Inferior parietal cortex (tissue), 1 donor: ENCODE results near the gene SLC28A1.
"Not testable (repeated sequence)": the region's sequence is repeated elsewhere in the genome, so short reads cannot be mapped to it uniquely, and the experiment has no call there.

Source experiments
- DNase-seq: peaks from one replicate; pipeline ENCODE4 v3.0.0-alpha.2; 2016; ENCODE audit errors: extremely low spot score

SLC28A1 gene, protein sequence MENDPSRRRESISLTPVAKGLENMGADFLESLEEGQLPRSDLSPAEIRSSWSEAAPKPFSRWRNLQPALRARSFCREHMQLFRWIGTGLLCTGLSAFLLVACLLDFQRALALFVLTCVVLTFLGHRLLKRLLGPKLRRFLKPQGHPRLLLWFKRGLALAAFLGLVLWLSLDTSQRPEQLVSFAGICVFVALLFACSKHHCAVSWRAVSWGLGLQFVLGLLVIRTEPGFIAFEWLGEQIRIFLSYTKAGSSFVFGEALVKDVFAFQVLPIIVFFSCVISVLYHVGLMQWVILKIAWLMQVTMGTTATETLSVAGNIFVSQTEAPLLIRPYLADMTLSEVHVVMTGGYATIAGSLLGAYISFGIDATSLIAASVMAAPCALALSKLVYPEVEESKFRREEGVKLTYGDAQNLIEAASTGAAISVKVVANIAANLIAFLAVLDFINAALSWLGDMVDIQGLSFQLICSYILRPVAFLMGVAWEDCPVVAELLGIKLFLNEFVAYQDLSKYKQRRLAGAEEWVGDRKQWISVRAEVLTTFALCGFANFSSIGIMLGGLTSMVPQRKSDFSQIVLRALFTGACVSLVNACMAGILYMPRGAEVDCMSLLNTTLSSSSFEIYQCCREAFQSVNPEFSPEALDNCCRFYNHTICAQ

DNA sequence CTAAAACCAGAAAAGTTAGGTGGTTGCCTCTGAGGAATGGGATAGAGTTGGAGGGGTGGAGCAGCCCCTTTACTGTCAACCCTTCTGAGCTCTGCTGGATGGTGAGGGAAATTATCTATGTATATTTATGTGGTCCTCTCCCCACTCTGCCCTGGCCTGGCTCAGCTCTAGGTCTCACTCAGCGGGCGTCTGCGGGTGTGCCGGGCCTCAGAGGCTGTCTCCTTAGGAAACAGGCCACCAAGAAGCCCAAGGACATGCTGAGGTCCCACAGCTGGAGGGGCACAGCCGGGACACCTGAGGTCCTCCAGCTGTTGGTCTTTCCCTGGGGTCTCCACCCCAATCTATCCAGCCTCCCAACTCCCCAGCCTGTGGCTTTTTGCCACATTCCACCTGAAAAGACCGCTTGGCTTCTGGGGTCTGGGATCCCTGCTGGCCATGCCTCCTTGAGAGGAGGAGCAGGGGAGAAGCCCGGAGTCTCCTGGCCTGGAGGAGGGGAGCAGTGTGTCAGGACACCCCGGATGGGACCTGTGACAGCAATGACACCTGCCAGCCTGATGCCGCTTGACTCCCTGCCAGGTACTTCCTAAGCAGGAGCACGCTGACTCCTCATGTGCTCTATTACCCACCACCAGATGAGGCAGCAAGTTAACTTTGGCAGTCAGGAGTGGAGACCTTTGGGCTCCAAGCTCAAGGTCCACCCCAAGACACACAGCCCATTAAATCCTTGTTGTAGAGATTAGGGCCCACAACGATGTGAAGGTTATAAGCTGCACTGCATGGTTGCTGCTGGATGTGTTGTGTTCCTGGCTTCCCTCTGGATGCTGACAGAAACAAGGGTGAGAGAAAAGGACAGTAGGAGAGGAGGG is at the start of gene SLC28A1:
Gene SLC28A1 (plus strand): TSS at position 747 of the 866 bp plus-strand sequence. CDS start 3,099 bp downstream, outside the sequence.
- DNase-seq, result no peak

DNA sequence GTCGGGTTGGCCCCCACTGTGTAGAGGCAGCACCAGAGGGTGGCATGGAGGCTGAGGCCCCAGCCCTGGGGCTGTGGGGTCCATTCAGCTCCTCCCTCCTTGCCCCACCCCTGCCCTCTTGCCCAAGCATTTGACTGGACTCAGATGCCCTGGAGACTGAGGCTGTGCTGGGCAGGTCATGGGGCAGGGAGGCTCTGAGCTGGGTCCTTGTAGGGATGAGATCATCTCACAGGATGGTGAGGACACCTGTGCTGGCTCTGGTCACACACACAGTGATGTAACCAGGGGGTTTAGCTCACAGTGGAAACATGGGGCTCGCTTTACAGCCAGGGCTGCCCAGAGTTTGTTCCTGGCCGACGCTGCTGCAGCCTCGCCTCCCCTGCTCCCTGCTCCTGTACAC is 49.5 kb upstream of the SLC28A1 start:
- DNase-seq, result no peak

DNA sequence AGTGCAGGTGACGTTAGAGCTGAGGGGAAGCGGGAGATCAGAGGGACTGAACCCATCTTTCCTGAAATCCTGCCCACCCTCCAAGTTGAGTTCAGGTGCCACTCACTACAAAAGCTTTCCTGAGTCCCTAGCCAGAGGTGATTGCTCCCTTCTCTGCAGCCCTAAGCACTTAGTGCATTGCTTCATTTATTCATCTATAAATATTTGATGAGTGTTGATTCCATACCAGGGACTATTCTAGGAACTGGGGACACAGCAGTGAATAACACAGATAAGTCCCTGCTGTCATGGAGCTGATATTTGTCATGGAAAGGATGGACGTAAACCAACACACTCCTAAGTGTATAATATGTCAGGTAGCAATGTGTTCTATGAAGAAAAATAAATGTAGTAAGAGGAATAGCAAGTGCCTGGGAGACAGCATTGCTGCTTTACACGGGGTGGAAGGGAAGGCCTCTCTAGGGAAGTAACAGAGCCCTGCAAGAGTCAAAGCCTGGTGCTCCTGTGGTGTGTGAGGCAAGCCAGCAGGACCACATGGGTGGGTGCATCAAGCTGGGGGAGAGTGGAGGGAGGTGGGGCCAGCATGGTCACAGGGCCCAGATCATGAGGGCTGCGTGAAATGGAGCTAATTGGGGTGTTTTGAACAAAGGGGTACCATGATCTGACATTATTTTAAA is 48.7 kb upstream of the SLC28A1 start:
- no peak for DNase-seq

DNA sequence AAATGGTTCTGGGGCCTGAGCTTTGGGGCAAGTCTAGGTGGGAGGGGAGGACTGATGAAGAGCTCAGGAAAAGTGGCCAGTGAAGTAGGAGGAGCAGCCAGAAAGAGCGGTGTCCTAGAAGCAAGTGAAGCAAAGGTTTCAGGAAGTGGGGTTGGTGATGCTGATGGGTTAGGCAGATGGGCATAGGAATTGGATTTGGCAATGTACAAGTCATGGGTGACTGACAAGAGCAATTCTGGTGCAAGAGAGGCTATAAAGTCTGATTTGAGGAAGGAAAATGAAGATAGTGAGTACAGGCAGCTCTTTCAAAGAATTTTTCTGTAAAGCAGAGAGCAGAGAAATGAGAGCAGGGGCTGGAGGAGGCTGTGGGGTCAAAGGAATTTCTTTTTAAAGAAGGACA is 47.6 kb upstream of the SLC28A1 start:
- DNase-seq, result no peak

DNA sequence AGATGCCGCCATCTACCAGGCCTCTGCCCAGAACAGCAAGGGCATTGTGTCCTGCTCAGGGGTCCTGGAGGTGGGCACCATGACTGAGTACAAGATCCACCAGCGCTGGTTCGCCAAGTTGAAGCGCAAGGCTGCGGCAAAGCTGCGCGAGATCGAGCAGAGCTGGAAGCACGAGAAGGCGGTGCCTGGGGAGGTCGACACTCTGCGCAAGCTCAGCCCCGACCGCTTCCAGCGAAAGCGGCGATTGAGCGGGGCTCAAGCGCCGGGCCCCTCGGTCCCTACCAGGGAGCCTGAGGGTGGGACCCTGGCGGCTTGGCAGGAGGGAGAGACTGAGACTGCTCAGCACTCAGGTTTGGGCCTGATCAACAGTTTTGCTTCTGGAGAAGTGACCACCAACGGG is 44.7 kb upstream of the SLC28A1 start:
- no peak for DNase-seq

DNA sequence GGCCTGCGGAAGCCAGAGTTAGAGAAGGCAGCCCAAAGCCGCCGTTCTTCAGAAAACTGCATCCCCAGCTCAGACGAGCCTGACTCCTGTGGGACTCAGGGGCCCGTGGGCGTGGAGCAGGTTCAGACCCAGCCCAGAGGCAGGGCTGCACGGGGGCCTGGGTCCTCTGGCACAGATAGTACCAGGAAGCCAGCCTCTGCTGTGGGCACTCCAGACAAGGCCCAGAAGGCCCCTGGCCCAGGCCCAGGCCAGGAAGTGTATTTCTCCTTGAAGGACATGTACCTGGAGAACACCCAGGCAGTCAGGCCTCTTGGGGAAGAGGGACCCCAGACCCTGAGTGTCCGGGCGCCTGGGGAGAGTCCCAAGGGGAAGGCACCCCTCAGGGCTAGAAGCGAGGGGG is 44.2 kb upstream of the SLC28A1 start:
- DNase-seq, result no peak

DNA sequence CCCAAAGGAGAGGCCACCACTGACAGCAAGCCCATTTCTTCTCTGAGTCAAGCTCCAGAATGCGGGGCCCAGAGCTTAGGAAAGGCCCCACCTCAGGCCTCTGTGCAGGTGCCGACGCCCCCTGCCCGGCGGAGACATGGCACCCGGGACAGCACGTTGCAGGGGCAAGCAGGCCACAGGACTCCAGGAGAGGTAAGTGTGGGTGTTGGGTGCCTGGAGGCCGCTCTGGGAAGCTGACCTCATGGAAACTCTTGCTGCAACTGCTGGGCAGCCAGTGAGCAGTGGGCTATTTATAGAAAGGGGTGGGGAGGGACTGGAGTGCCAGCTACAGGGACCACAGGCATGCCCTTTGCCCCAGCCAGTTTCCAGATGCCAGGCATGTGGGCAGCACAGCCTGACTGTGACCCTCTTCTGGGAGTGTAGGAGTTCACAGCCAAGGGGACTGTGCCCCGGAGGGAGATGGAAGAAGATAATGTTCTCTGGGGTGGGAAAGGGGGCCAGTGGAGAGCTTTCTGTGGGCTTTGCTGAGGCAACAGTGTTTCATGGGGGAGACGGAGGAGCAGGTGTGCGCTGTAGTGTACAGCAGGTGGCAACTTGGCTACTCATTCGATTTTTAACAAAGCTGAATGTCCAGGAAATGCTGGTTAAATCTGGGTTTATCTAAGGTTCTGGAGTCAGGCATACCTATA is 43.6 kb upstream of the SLC28A1 start:
- DNase-seq, result no peak

DNA sequence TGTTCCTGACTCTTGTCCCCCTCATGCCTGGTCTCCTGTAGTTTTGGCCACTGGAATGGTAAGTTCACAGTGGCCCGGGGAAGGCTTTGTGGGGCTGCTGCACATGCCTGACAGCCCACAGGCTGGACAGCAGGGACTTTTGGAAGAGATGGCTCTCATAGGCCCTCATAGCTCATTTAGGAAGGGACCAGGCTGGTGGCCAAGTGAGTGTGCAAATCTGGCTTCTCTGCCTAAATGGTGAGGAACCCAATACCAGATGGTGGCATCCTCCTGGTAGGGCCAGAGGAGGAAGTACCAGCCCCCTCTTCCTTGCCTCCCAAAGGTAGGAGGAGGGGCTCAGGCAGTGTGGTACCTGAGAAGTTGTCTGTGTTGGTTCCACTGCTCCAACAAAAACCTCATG is 41.7 kb upstream of the SLC28A1 start:
- DNase-seq, result no peak

DNA sequence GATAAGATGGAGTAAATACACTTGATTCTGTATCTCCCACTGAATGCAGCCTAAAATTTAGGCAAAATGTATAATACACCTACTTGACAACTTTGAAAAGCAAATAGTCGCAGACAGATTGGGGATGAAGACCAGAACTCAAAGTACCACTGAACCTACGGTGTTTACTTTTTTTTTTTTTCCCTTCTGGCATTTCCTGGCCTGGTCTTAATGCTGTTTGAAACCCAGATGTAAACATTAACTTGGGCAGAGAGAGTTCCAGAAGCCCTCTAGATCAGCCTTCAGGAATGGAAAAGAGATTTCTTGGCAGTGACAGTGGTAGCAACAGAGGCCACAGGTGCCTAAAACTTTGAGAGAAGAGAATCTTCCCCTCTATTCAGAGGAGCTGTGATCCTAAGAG is 39.5 kb upstream of the SLC28A1 start:
- DNase-seq, result no peak

DNA sequence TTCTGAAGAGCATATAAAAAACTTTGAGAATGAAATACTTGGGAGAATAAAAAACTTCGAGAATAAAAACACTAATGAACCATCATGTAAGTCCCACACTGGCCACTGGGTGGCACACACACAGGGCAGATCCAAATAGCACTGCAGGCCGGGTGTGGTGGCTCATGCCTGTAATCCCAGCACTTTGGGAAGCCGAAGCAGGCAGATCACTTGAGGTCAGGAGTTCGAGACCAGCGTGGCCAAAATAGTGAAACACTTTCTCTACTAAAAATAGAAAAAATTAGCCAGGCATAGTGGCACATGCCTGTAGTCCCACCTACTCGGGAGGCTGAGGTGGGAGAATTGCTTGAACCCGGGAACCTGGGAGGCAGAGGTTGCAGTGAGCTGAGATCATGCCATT is 38.8 kb upstream of the SLC28A1 start:
- not testable (repeated sequence) for DNase-seq

DNA sequence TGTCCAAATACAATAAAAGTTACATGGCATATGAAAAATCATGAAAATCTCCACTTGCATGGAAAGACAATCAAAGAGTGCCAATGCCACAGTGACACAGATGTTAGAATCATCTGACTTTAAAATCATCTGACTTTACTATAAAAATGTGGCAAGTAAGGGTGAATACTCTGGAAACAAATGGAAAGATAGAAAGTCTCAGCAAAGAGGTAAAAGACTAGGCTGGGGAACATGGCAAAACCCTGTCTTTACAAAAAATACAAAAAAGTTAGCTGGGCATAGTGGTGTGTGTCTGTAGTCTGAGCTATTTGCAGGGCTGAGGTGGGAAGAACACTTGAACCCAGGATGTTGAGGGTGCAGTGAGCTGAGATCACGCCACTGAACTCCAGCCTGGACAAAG is 38.2 kb upstream of the SLC28A1 start:
- no peak for DNase-seq

DNA sequence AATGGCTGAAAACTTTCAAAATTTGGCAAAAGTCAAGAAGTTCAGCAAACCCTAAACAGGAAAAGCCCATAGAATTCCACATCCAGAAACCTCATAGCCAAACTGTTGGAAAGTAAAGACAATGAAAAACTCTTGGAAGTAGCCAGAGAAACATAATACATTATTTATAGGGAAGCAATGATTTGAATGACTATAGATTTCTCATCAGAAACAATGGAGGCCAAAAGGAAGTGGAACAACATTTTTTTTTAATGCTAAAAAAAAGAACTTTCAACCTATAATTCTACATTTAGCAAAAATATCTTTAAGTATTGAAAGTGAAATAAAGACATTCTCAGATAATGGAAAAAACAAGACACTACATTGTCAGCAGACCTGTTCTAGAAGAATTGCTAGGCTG is 37.1 kb upstream of the SLC28A1 start:
- no peak for DNase-seq

DNA sequence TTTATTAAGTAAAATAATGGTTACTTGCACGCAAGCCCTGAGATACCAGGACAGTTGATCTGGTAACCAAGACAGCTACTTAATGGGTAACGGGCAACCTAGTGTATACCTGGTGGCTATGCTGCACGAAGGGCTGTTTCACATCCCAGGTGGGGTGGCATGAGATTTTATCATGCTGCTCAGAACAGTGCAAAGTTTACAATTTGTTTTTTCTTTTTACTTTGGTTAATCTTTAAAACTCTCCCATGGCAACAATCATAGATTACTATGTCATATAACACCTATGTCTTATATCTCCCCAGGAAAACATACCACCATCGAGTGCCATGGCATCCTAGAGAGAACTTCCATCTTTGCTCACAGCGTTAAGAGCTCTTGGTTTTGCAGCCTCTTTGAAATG is 32.2 kb upstream of the SLC28A1 start:
- DNase-seq, result no peak

DNA sequence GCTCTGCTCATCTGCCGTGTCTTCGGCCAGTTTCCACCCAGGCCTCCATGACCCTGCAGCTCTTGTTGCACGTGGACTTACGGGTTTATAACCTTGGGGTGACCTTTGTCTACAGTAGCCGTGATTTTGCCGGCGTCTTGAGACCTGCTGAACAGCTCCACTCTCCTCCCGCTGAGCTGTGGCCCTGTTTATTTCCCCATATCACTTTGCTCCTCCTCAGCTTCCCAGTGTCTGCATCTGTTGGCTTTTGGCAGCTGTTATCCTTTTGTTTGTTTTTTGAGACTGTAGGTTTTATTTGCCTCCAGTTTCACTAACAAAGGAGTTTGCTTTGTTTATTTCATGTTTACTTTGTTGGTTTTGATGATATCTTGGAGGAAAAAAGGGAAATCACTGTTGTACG is 29.3 kb upstream of the SLC28A1 start:
- DNase-seq, result no peak

DNA sequence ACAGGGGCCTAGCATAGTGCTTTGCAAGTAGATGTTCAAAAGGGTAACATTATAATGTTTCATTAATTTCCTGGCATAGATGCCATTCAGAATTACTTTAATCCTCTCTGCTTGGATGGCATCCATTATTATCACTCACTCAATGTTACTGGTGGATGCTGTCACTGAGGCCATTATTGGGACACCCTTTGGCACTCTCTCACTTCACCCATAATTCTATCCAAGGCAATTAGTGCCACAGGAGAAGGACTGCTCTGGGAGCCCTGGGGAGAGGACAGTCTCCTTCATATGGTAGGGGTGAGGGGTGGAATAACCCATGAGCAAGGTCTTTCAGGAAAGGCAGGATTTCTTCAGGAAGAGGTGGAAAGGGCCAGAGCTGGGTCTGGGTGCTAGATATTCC is 28.7 kb upstream of the SLC28A1 start:
- DNase-seq, result no peak

DNA sequence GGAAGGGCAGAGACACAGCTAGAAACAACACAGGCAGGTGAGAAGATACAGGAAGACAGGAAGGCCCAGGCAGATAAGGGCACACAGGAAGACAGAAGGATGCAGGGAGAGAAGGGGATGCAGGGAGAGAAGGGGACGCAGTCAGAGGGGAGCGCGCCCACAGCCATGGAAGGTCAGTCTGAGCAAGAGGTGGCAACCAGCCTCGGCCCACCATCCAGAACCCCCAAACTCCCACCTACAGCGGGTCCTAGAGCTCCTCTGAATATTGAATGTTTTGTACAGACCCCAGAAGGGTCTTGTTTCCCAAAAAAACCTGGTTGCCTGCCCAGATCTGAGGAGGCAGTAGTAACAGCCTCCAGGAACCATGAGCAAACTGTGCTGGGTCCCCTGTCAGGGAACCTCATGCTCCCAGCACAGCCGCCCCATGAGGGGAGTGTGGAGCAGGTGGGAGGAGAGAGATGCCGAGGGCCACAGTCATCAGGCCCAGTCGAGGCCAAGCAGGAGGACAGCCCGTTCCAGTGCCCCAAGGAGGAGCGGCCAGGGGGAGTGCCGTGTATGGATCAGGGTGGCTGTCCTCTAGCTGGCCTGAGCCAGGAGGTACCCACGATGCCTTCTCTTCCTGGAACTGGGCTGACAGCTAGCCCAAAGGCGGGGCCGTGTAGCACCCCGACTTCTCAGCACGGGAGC is 27.6 kb upstream of the SLC28A1 start:
- DNase-seq, result no peak

DNA sequence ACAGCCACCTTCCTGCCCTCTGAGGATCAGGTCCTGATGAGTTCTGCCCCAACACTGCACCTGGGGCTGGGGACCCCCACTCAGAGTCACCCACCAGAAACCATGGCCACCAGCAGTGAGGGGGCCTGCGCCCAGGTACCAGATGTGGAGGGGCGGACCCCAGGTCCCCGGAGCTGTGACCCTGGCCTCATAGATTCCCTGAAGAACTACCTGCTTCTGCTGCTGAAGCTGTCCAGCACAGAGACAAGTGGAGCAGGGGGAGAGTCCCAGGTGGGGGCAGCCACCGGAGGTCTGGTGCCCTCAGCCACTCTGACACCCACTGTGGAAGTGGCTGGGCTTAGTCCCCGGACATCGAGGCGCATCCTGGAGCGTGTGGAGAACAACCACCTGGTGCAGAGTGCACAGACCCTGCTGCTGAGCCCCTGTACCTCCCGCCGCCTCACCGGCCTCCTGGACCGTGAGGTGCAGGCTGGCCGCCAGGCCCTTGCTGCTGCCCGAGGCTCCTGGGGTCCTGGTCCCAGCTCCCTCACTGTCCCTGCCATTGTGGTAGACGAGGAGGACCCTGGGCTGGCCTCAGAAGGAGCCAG is 27.0 kb upstream of the SLC28A1 start:
- no peak for DNase-seq

DNA sequence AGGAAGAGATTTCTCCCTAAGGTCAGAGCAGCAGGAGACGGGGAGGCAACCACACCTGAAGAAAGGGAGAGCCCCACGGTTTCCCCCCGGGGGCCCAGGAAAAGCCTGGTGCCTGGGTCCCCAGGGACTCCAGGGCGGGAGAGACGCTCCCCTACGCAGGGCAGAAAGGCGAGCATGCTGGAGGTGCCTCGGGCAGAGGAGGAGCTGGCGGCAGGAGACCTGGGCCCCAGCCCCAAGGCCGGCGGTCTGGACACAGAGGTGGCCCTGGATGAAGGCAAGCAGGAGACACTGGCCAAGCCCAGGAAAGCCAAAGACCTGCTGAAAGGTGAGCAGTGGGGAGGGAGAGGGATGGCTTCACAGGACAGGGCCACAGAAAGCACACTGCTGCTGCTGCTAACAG is 26.2 kb upstream of the SLC28A1 start:
- no peak for DNase-seq

DNA sequence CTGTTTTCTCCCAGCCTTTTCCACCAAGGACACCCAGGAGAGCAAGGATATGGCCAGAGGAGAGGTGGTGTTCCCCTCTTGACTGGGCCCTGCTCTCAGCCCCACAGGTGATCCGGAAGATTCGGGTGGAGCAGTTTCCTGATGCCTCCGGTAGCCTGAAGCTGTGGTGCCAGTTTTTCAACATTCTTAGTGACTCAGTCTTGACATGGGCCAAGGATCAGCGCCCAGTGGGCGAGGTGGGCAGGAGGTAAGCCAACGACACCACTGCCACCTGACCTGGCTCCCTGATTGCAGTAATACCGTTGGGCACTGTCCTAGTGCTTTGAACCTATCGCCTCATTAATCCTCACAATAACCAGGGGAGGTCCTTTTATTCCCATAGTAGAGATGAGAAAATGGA is 25.3 kb upstream of the SLC28A1 start:
- DNase-seq, result no peak

DNA sequence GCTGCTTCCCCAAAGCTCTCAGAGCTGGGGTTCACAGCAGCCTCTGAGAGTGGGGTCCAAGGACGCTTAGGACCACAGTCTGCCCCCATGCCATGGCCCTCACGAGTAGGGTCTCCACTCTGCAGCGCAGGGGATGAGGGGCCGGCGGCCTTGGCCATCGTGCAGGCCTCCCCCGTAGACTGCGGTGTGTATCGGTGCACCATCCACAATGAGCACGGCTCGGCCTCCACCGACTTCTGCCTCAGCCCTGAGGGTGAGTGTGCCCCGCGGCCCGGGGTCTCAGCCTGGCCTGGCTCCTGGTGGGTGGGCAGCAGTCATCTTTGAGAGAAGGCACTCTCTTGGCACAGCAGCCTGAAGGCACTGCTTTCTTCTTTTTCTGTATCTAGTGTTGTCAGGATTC is 24.8 kb upstream of the SLC28A1 start:
- no peak for DNase-seq
